H9 (cell line): Measurements from ENCODE around the gene PCGF3. TPM values are rescaled to one million over a fixed set of nuclear protein-coding genes. Genes with fewer than 3 reads are reported as not detected.

ENCODE experiments used
- DNase-seq: peaks from one replicate; pipeline ENCODE4 v3.0.0-alpha.2; 2017
- H2AFZ ChIP-seq: one replicate; pipeline ENCODE4 v1.6.1; 2013; ENCODE audit warnings: mild to moderate bottlenecking, low read length, control low read depth, moderate library complexity
- H2AK5ac ChIP-seq: 2 replicates; pipeline ENCODE4 v1.6.1; 2013; ENCODE audit warnings: low read length, control low read depth, mixed read lengths; ENCODE audit not compliant: insufficient read length
- H2BK120ac ChIP-seq: one replicate; pipeline ENCODE4 v1.6.1; 2013; ENCODE audit warnings: low read depth, mild to moderate bottlenecking, low read length, control low read depth, inconsistent platforms; ENCODE audit not compliant: poor library complexity, severe bottlenecking
- H2BK12ac ChIP-seq: 2 replicates; pipeline ENCODE4 v1.6.1; 2013; ENCODE audit warnings: low read length, control low read depth, mixed read lengths, low read depth; ENCODE audit not compliant: insufficient read length
- H2BK15ac ChIP-seq: 2 replicates; pipeline ENCODE4 v1.6.1; 2013; ENCODE audit warnings: low read depth, low read length, control low read depth
- H2BK20ac ChIP-seq: one replicate; pipeline ENCODE4 v1.6.1; 2013; ENCODE audit warnings: low read depth, mild to moderate bottlenecking, low read length, control low read depth, inconsistent platforms; ENCODE audit not compliant: poor library complexity, severe bottlenecking
- H2BK5ac ChIP-seq: 2 replicates; pipeline ENCODE4 v1.6.1; 2013; ENCODE audit warnings: low read length, control low read depth, mixed read lengths; ENCODE audit not compliant: insufficient read length
- H3K14ac ChIP-seq: 2 replicates; pipeline ENCODE4 v1.6.1; 2013; ENCODE audit warnings: low read length, control low read depth; ENCODE audit not compliant: insufficient read depth
- H3K18ac ChIP-seq: 2 replicates; pipeline ENCODE4 v1.6.1; 2013; ENCODE audit warnings: low read depth, mild to moderate bottlenecking, mixed read lengths, low read length, control low read depth; ENCODE audit not compliant: insufficient read length
- H3K23ac ChIP-seq: 2 replicates; pipeline ENCODE4 v1.6.1; 2013; ENCODE audit warnings: low read length, control low read depth, mixed read lengths, low read depth; ENCODE audit not compliant: insufficient read length
- H3K23me2 ChIP-seq: 2 replicates; pipeline ENCODE4 v1.6.1; 2013; ENCODE audit warnings: low read depth, mild to moderate bottlenecking, mixed read lengths, low read length, control low read depth; ENCODE audit not compliant: insufficient read length, poor library complexity, severe bottlenecking
- H3K27ac ChIP-seq: 2 replicates; pipeline ENCODE4 v1.5.1; 2013; ENCODE audit warnings: low read length, control low read depth, mixed read lengths, low read depth; ENCODE audit not compliant: insufficient read length
- H3K27me3 ChIP-seq: 2 replicates; pipeline ENCODE4 v1.6.1; 2013; ENCODE audit warnings: low read length, control low read depth, inconsistent platforms; ENCODE audit not compliant: insufficient read depth
- H3K4ac ChIP-seq: 2 replicates; pipeline ENCODE4 v1.6.1; 2013; ENCODE audit warnings: low read depth, mild to moderate bottlenecking, control low read depth, inconsistent platforms, low read length, moderate library complexity
- H3K4me1 ChIP-seq: 2 replicates; pipeline ENCODE4 v1.6.1; 2013; ENCODE audit warnings: low read length, control low read depth, inconsistent platforms; ENCODE audit not compliant: insufficient read depth
- H3K4me2 ChIP-seq: 2 replicates; pipeline ENCODE4 v1.6.1; 2013; ENCODE audit warnings: low read length, control low read depth, mixed read lengths; ENCODE audit not compliant: insufficient read length, insufficient read depth
- H3K56ac ChIP-seq: 2 replicates; pipeline ENCODE4 v1.6.1; 2013; ENCODE audit warnings: low read depth, mild to moderate bottlenecking, mixed read lengths, low read length, control low read depth; ENCODE audit not compliant: insufficient read length
- H3K79me1 ChIP-seq: 2 replicates; pipeline ENCODE4 v1.6.1; 2013; ENCODE audit warnings: low read depth, mild to moderate bottlenecking, moderate library complexity, low read length, control low read depth, inconsistent platforms; ENCODE audit not compliant: insufficient read depth, poor library complexity, severe bottlenecking
- H3K79me2 ChIP-seq: 2 replicates; pipeline ENCODE4 v1.6.1; 2013; ENCODE audit warnings: low read length, control low read depth, inconsistent platforms; ENCODE audit not compliant: insufficient read depth
- H3K9ac ChIP-seq: 2 replicates; pipeline ENCODE4 v1.6.1; 2013; ENCODE audit warnings: low read length, control low read depth, mixed read lengths; ENCODE audit not compliant: insufficient read length; ENCODE audit errors: extremely low read depth
- H3K9me3 ChIP-seq: one replicate; pipeline ENCODE4 v1.6.1; 2013; ENCODE audit warnings: low read depth, low read length, inconsistent platforms; ENCODE audit not compliant: control insufficient read depth
- H3T11ph ChIP-seq: one replicate; pipeline ENCODE4 v1.6.1; 2013; ENCODE audit warnings: mild to moderate bottlenecking, low read length, control low read depth, inconsistent platforms
- H4K20me1 ChIP-seq: one replicate; pipeline ENCODE4 v1.6.1; 2013; ENCODE audit not compliant: control insufficient read depth, insufficient read length, insufficient read depth
- H4K5ac ChIP-seq: 2 replicates; pipeline ENCODE4 v1.6.1; 2013; ENCODE audit warnings: low read depth, mild to moderate bottlenecking, mixed read lengths, low read length, control low read depth; ENCODE audit not compliant: insufficient read length
- H4K8ac ChIP-seq: replicated peaks from 2 replicates; pipeline ENCODE4 v1.6.1; 2013; ENCODE audit warnings: low read length, control low read depth, mixed read lengths, low read depth; ENCODE audit not compliant: insufficient read length
- H4K91ac ChIP-seq: 2 replicates; pipeline ENCODE4 v1.6.1; 2013; ENCODE audit warnings: low read depth, mild to moderate bottlenecking, moderate library complexity, mixed read lengths, low read length, control low read depth; ENCODE audit not compliant: insufficient read length
- H3K27ac Mint-ChIP-seq, 3 experiments: 2 replicates in 2 of 3; 3 replicates in 1 of 3; pipeline ENCODE4 v1.8.0; 2020 to 2021; ENCODE audit warnings: mixed read lengths in 3 of 3, mild to moderate bottlenecking in 1 of 3, moderate library complexity in 1 of 3
- H3K27me3 Mint-ChIP-seq: 2 replicates; pipeline ENCODE4 v1.8.0; 2021; ENCODE audit warnings: low read depth, mild to moderate bottlenecking, moderate library complexity, mixed read lengths
- H3K36me3 Mint-ChIP-seq, 3 experiments: 2 replicates in 2 of 3; 3 replicates in 1 of 3; pipeline ENCODE4 v1.8.0; 2020 to 2021; ENCODE audit warnings: low read depth in 3 of 3, mixed read lengths in 3 of 3; ENCODE audit not compliant: insufficient read depth in 1 of 3
- H3K4me1 Mint-ChIP-seq, 2 experiments: 2 replicates each; pipeline ENCODE4 v1.8.0; 2020; ENCODE audit warnings: mixed read lengths in 2 of 2
- H3K4me3 Mint-ChIP-seq, 2 experiments: 2 replicates in 1 of 2; 3 replicates in 1 of 2; pipeline ENCODE4 v1.8.0; 2020 to 2021; ENCODE audit warnings: mild to moderate bottlenecking in 2 of 2, mixed read lengths in 2 of 2, moderate library complexity in 1 of 2
- H3K9me3 Mint-ChIP-seq, 2 experiments: 2 replicates in 1 of 2; 3 replicates in 1 of 2; pipeline ENCODE4 v1.8.0; 2020; ENCODE audit warnings: mild to moderate bottlenecking in 2 of 2, mixed read lengths in 2 of 2, moderate library complexity in 1 of 2
- WGBS: extraction: QIAGEN DNeasy Blood & Tissue Kit; methylation state at CpG from one replicate; pipeline ENCODE4 v1.1.7; 2013; ENCODE audit warnings: missing lambda C conversion rate, low lambda C conversion rate, mixed read lengths; ENCODE audit not compliant: insufficient read length; ENCODE audit errors: extremely low coverage; 5-methylcytosine and 5-hydroxymethylcytosine counted together
- total RNA-seq: library from RNA; stranded (reverse); gene quantifications from 2 replicates; pipeline ENCODE4 v1.2.1, GENCODE V29; 2021
- TF ChIP-seq, protein P1 (sequence below): fragments of 200-600 bp; sonication (generic); conservative IDR thresholded peaks from 3 replicates; pipeline ENCODE4 v1.8.0; 2021; ENCODE audit warnings: antibody characterized with exemption, mild to moderate bottlenecking

Gene PCGF3
- total RNA-seq, 1 experiment from 2014 or later, result 43.1 TPM

DNA sequence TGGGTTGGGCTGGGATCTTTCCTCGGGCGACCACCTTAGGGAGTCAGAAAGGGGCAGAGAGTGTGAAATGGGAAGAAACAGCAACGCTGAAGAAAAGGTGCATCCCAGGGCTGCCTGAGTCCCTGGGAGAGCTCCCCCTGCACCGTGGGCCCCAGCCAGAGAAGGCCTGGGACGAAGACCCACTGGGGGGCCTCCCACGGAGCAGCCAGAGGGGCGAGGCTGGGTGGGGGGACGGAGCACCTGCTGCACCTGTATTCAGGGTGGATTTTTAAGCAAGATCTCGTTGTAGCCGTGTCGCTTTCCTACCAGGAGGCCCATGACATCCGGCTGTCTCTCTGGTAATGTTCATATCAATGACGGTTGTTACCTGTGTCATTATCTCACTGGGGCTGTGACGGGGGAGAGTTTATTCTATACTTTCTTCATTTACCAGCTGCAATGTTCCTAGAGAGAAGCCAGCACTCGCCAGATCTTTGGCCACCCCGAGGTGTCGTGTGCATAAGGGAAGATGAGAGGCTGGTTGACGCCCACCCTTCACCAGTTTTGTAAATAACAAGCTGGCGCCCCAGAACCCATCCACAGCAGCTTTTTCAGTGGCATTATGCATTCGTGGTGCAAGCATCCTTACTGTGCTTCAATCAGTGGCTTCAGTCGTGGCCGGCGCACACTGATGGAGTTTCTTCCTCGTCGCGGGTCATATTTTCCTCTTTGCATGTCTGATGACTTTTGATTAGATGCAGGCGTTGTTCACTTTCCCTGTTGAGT is 5.6 kb upstream of the PCGF3 start:
- WGBS, result no CpG with 5 or more reads among the region's 27 CpGs
- H2BK15ac ChIP-seq, result no peak overlapping the region
- no peak overlapping the region for H4K5ac ChIP-seq
- H3K23ac ChIP-seq, result no peak overlapping the region
- no peak overlapping the region for H2AK5ac ChIP-seq
- no peak overlapping the region for H3K4ac ChIP-seq
- H4K20me1 ChIP-seq, result no peaks in the 10 kb centered on the region
- no peak overlapping the region for H2BK5ac ChIP-seq
- no peak overlapping the region for H2BK20ac ChIP-seq
- Mint-ChIP-seq H3K4me3 (no peak overlapping the region; a peak in 1 of 5 replicates), H3K4me1 (peaks cover 7 to 8% of the 10 kb centered on the region in 2 experiments; a peak in 3 of 4 replicates), H3K27me3 (peaks cover 24% of the 10 kb centered on the region), H3K27ac (no peak overlapping the region), H3K36me3 (no peaks in the 10 kb centered on the region), H3K9me3 (peaks cover 0 to 4% of the 10 kb centered on the region in 2 experiments; a peak in 2 of 5 replicates)
- H3K14ac ChIP-seq, result no peak overlapping the region; the same call in 1 of the 2 replicates
- no peaks in the 10 kb centered on the region; the same call in 1 of the 2 replicates for H3K27me3 ChIP-seq
- H3K56ac ChIP-seq, result no peak overlapping the region
- H3K18ac ChIP-seq, result no peak overlapping the region
- peaks cover 2% of the 10 kb centered on the region; the same call in 1 of the 2 replicates for H3K4me1 ChIP-seq
- no peak overlapping the region for H2AFZ ChIP-seq
- no peak overlapping the region for H3K9ac ChIP-seq
- H3K79me1 ChIP-seq, result no peaks in the 10 kb centered on the region
- H2BK120ac ChIP-seq, result no peak overlapping the region
- no peak overlapping the region for H3K27ac ChIP-seq
- peaks cover 3% of the 10 kb centered on the region for H3K23me2 ChIP-seq
- H4K8ac ChIP-seq, result no peak overlapping the region
- DNase-seq, result no peak
- H3K9me3 ChIP-seq, result no peaks in the 10 kb centered on the region
- H2BK12ac ChIP-seq, result no peak overlapping the region
- H3K4me2 ChIP-seq, result no peak overlapping the region
- H4K91ac ChIP-seq, result no peak overlapping the region
- TF ChIP-seq, protein P1, sequence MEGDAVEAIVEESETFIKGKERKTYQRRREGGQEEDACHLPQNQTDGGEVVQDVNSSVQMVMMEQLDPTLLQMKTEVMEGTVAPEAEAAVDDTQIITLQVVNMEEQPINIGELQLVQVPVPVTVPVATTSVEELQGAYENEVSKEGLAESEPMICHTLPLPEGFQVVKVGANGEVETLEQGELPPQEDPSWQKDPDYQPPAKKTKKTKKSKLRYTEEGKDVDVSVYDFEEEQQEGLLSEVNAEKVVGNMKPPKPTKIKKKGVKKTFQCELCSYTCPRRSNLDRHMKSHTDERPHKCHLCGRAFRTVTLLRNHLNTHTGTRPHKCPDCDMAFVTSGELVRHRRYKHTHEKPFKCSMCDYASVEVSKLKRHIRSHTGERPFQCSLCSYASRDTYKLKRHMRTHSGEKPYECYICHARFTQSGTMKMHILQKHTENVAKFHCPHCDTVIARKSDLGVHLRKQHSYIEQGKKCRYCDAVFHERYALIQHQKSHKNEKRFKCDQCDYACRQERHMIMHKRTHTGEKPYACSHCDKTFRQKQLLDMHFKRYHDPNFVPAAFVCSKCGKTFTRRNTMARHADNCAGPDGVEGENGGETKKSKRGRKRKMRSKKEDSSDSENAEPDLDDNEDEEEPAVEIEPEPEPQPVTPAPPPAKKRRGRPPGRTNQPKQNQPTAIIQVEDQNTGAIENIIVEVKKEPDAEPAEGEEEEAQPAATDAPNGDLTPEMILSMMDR, result no peak
- H3T11ph ChIP-seq, result no peak overlapping the region
- H3K79me2 ChIP-seq, result no peaks in the 10 kb centered on the region
